DMS79 treated with DMSO at 0.1 percent for 48 hours (cell line): ENCODE data around the gene ADAMTS3.

Experiments
- DNase-seq: peaks from one replicate; lab custom pipeline; 2025; lab: John Stamatoyannopoulos, UW

The ADAMTS3 gene

DNA sequence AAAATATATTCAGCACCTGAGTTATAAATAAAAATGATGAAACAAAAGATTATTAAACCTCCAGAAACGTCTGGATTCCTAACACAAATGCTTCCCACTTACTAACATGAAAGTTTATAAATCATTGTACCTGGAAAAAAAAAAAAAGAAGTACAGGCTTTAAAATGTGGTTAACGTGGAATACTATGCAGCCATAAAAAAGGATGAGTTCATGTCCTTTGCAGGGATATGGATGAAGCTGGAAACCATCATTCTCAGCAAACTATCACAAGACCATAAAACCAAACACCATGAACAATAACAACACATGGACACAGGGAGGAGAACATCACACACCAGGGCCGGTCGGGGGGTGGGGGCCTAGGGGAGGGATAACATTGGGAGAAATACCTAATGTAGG is 160.5 kb downstream of the ADAMTS3 start:
- DNase-seq: no peak

DNA sequence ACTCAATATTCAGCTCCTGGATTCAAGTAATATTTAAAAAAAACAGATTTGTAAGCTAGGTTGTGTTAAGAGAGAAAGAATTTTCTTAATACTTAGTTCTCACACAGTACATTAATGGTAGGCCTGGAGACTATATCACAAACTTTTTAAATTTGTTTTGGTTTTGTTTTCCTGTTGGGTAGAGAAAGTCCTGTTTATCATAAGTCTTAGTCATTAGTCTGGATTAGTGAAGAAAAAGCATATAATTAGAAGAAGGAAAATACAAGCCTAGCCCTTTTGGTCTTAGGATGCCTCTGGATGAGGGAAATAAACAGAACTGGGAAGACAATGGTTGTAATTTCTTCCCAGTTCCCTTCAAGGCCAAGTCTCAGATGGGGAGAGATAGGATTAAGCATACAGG is 163.6 kb downstream of the ADAMTS3 start:
- DNase-seq: no peak

DNA sequence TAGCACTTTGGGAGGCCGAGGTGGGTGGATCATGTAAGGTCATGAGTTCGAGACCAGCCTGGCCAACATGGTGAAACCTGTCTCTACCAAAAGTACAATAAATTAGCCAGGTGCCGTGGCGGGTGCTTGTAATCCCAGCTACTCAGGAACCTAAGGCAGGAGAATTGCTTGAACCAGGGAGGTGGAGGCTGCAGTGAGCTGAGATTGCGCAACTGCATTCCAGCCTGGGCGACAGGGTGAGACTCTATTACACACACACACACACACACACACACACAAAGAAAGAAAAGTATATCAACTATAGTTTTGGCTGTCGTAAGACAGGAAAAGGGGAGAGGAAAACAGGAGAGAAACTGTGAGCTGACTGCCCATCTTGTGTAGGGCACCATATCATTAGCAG is 171.7 kb downstream of the ADAMTS3 start:
- DNase-seq: no peak

DNA sequence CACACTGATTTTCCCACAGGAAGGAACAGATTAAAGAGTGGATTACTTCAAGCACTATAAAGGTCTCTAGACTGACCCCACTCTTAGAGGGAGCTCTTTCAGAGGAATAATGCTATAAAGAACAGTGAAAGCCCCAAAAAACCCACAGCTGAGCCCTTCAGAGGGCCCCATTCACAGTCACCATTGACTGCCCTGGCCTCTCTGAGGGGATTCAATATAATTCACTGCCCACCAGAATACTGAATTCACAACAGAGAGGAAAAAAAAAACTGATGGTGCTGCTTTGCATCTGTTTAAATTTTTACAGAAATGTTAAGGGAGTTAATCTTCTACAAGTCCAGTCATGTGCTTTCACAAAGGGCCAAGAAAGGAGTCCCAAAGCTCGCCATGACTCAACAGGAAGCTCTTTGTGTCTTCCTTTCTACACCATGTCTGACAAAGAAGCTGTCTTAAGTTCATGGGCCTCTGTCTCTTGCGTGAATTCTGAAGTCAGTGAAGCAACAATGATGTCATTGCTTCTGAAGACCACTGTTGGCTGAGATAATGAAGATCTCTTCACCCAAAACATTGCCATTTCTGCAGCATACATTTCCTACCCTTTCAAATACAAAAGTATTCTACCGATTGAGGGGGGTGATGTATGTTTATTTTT is 174.9 kb downstream of the ADAMTS3 start:
- DNase-seq: no peak

DNA sequence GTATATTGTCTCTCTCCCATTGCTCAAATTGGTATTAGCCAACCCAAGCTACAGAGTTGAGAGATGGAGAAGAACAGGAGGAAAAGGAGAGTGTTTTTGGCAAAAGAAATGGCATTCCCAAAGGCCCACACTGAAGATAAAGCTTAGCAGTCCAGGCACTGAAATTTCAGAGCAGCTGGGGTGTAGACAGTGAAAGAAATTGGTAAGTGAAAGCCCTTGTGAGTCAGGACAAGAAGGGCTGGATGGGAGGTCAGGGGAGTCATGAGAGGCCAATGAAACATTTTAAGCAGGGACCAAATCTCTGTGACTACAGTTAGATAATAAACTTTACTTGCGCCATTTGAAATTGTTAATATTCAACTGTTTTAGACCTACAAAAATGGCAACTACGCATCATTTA is 177.7 kb downstream of the ADAMTS3 start:
- no peak for DNase-seq

DNA sequence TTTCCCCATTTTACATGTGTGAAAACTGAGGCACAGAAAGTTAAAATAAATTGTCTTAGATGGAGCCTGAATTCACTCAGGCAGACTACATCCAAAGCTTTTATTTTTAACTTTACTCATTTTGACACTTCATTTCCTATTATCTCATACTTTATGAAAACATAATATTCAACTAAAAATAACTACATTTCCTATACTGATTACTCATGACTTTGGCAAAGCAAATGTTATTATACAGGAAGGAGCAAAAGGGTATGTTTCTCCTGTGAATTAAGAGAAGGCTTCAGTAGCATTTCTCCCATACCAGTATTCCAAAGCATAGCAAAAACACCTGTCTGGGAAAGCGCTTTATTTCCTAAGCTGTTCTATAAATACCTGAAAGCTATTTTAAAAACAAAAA is 178.6 kb downstream of the ADAMTS3 start:
- no peak for DNase-seq

DNA sequence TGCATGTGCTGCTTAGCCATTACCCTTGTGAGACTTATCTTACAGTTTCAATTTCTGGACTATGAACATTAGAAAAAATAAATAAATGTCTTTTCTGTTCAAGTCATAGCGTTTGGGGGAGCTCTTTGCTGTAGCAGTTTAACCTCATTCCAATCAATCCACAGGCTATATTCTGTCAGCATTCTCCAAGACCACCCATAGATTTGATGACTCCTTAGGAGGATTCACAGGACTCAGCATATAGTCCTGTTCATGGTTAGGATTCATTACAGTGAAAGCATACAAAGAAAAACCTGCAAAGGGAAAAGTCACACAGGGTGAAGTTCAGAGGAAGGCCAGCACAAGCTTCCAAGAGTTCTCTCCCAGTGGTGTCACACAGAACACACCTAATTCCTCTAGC is 180.5 kb downstream of the ADAMTS3 start:
- no peak for DNase-seq

DNA sequence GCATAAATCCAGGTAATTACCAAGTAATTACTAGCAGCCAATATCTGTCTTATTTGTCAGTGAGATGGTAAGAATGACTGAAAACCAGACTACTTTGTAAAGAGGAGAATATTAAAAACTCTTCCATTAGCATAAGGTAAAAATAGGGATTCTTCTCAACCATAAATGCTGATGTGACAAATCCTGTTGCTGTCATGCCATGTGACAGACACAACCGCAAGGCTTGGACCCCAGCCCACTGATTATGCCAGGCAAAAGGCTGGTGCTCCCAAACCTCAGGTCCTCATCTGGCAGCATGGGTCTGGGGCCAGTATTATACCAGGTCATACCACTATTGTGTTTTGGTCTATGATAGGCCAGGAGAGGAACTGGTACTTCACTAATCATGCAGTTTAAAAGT is 181.1 kb downstream of the ADAMTS3 start:
- DNase-seq: no peak

DNA sequence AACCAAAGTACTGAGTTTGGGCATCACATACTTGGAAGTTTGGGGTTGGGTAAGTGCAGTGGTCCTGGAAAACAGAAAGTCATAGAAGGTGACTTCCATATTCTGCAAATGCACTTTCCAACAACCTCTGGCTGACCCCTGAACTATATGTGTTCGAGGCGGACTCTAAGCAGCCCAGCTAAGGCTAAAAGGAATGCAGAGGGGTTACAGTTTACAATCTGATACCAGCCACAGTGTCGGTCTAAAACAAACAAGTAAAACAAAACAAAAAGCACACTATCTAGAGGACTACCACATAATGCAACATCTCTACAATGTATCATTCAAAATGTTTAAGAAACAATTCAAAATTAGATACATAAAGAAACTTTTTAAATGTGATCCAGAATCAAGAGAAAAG is 185.6 kb downstream of the ADAMTS3 start:
- DNase-seq: no peak

DNA sequence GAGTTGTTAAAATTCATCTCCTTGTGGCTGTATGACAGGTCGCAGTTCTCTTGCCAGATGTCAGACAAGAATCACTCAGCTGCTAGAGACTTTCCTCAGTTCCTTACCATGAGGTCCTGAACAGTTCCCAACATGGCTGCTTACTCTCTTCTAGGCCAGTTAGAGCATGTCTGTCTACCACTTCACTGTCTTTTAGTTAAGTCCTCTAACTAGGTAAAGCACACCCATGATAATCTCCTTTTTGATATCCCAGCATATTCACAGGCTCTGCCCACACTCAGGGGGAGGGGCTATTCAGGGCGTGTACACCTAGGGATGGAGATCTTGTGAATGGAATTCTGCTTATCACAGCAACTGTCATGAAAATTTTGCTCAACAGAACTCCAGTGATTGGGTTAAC is 190.1 kb downstream of the ADAMTS3 start:
- no peak for DNase-seq

DNA sequence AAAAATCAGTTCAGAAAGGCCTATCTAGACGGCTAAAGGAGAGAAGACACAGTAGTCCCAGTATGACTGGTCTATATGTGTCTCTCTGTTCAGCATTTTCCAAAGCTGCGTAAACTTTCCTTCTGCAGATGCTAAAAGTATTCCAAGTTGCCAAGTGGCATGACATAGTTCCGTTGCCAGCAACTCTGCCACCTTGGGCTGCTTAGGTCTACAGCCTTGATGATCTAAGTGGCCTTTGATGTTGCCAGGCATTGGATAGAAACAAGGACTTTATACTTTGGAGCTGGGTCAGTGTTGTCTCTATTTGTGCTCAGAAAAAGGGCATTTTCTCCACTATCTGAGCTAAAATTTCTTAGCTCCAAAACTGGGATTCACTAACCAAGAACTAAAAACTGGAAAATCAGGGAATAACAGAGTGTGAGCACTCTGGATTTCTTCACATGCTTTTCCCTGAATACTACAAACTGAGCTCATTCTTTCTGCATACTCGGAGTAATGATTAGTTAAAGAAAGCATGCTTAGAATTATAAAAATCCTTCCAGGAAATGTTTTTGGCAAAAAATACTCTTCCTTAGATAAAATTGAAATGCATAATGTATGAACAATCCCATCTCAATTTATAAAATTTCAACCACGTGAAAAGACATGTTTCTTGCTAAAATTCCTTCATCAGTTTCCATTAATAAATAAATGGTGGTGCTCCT is 191.4 kb downstream of the ADAMTS3 start:
- DNase-seq: no peak

DNA sequence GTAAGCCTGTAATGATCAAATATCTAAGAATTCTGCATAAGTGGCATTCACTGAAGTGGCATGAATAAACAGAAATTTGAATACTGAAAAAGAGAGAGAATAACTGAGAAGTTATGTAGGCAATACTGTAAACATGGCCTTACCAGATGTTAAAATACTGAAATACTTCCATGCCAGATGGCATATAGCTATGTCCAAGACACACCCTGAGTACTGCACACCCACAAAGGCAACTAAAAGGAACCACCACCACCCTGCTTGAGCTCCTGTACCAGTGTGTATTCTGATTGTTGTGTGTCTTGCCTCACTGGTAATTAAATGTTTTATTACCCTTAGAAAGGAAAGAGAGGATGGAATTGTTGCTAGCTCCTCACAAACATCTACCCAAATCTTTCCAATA is 192.1 kb downstream of the ADAMTS3 start:
- DNase-seq: no peak

DNA sequence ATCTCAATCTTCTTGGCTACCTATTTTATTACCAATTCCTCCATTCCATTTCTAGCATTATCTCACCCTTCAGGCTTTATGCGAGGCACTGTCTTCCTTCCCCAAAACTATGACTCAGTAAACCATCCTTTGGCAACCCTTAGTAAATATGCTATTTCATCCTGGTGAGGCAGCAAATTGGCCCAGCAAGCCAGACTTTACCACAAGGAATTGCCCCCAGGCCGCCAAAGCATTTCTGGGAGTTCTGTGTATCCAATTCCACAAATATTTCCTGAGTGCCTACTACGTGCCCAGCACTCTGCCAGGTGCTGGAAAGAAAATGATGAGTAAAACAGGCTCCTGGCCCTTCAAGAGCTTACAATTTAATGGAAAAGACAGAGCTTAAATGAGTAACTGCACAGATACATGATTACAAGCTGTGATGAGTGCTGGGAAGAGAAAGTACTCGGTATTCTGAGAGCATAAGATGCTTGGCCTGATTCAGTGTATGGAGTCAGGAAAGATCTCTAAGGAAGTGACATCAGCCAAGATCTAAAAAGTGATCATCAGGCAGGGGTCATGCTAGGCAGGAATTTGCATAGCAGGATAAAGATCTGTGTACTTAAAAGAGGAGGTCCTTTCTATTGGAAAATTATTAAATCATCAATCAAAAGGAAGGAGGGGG is 193.8 kb downstream of the ADAMTS3 start:
- DNase-seq: no peak

DNA sequence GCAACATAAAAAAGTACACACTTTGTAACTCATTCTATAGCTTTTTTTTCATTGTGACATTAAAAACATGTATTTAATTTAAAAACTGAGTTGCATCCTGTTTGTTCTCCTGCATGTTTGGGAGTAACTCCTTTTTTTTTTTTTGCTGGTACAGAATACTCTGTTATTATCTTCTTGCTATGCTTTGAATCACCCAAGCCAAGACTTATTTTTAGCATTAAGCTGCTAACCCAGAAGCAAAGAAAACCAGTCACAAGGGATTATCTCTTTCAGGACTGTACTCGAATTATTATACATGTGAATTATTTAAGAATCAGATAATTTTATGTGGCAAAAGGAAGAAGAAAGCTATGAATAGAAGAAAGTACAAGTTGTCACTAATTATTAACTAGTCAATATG is 194.9 kb downstream of the ADAMTS3 start:
- DNase-seq: no peak

DNA sequence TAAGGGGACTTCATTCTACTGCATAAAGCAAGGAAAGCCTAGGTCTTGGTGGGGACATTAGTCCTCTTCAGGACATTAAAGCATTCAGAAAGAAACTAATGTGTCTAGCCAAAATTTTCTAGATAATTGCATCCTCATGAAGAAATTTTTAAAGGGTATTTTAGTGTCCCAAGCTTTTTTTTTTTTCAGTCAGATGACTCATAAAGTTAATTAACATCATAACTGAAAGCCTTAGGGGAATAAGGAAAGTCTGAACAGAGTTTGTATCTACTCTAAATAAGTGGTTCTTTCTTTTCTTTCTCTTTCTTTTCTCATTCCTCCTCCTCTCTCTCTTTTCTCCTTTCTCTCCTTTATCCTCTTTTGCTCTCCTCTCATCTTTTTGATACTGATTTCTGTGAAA is 202.4 kb downstream of the ADAMTS3 start:
- no peak for DNase-seq

DNA sequence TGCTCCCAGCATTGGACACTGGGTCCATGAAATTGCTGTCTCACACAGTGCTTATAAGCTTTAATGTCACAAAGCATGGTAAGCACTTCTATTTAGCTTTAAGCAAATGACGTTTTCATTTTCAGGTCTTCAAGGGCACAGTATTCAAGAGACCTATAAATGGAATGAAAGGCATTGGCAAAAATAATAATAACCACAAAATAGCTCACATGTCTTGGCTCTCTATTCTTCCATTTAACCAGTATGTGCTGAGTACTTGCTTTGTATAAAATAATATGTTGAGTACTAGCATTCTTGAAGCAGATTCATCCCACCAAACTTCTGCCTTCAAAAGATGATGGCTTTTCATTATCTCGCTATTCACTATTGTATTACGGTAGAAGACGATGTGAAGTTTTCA is 203.0 kb downstream of the ADAMTS3 start:
- DNase-seq: no peak

DNA sequence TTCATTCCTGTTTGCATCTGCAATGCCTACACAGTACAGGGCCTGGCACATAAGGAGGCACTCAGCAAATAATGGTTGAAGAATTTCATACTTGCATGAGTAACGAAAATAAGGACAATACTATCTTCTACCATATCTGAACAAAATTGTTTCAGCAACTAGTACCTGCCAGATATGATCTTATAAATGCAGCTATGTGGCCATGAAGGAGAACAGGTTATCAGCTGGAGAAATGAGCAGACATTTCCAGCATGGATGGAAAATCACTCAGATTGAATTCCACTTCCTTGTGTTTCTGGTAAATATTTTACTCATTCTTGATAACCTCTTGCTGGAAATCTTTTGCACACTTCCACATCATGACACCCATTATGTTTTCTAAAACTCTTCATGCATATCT is 204.0 kb downstream of the ADAMTS3 start:
- no peak for DNase-seq

DNA sequence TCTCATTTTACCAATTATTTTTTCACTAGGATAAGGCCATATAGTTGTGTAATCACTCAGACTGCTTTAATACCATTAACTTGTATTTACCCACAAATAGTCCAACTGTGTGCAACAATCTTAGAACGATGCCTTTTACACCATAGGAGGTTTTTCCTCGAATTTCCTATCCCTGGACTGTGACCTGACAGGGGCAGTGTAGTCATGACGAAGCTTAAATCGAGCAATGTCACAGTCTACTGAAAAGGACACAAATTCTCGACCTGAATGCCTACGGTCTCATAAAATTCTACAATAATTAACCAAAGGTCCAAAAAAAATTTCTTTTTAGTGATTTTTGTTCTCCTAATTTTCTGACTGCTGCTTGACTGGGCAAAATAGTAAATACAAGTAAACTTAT is 208.9 kb downstream of the ADAMTS3 start:
- no peak for DNase-seq

DNA sequence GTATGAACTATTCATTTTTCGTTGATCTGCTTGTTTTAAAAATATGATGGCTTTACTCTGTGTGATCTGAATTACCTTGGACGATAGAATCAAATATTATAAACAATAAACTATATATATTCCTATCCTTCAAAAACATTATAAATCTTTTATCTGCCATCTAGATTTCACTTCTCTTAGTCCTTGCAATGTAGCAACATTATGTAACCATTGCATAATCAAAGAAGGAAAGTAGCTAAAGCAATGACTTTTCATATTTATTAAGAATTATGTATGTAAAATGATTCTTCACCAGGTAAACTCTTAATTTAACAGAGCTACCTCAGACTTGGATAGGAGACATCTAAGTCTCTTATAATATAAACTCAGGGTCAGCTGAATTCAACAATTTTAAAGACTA is 210.5 kb downstream of the ADAMTS3 start:
- DNase-seq: no peak

DNA sequence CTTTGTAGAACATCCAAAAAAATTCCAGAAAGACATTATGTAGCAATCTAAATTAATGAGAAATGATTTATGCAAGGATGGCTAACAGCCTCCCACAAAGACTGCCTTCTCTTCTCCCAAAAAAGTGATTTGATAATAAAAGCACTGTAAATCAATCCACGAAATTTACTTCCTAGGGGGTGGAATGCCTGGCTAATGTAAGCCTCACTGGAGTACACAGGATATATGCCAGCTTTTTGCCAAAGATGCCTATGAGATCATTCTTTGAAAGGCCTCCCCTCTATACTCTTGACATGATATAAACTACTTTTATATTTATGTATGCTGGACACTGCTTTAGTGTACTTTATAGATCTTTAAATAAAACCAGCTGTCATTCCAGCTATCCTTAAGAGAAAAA is 211.1 kb downstream of the ADAMTS3 start:
- DNase-seq: no peak

DNA sequence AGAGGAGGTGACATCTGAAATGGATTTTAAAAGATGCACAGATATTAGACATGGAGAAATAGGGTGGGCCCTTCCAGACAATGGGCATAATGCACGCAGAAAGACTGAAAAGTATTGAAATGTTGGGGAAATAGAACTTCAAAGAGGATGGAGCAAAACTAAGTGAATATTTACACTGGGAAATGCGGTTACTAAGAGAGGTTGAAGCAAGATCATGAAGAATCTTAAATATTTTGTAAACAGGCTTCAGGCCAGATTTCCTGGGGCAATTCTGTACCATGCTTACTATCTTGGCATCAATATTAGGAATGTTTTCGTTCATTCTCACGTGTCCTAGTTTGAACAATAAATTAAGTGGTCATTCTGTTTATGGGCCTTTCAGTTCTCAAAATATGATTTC is 216.3 kb downstream of the ADAMTS3 start:
- no peak for DNase-seq

DNA sequence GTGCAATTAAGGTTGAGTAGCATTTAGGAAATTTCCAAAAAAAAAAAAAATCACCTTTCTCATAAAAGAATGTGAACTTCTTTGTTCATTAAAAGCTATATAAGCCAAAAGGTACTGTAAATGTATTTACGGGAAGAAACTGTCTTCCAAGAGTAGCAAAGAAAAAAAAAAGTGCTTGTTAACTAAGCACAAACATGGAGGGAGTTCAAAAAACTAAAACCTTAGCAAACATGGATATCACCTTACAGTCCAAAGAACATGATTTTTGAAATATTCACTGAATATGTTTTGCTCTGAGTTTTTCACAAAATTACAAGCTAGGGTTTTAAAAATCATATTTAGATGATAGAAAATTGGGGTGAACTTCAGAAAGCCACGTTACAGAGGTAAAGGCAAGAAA is 217.5 kb downstream of the ADAMTS3 start:
- DNase-seq: no peak

DNA sequence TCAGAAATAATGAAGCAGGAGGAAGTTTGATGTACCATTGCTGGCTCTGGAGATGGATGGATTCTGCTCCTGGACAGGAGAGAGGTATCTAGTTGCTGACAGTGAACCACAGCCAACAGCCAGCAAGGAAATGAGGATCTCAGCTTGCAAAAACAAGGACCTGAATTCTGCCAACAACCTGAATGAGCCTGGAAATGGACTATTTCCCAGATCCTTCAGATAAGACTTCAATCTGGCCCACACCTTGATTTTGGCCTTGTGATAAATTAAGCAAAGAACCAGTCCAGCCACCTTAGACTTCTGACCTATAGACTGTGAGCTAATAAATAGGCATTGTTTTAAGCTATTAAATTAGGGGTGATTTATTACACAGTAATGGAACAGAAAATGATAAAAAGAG is 220.3 kb downstream of the ADAMTS3 start:
- DNase-seq: no peak

DNA sequence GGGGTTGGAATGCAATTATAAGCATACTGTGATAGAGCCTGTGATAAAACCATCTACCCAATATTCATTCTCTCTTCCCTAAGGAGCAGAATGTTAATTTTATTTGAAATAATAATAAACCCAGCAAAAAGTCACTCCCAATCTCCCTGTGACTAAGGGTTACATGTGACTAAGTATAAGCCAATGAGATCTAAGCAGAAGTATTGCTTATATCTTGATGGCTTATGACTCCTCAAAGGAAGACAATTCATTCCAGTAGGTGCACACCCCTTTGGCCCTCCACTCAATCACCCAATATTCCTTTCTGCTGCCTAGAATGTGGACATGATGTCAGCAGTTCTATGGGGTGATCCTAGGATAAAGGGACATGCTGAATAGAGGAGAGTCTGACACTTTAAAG is 224.6 kb downstream of the ADAMTS3 start:
- no peak for DNase-seq
